ENCODE data around the gene DMRTB1.

- TF ChIP-seq EZH2 (IDR thresholded peaks at IDR 0.05; ENCODE audit: insufficient read depth, poor library complexity, severe bottlenecking): no peak
- no peak for TF ChIP-seq EZH2phosphoT487 (IDR thresholded peaks at IDR 0.05; ENCODE audit: insufficient read depth, low read depth)
Measured at GRCh38 chr1:53449021-53449420, 10.2 kb upstream of the DMRTB1 start.
